SK-N-MC (cell line): Measurements from ENCODE around the gene PALB2.

Experiments
- DNase-seq: peaks from one replicate; pipeline ENCODE4 v3.0.0-alpha.2; 2011; ENCODE audit warnings: low read depth, low spot score
- H3K27ac ChIP-seq: fragments of 200-600 bp; sonication (generic); 2 replicates; pipeline ENCODE4 v1.5.1; 2016; ENCODE audit warnings: mixed run types
- H3K36me3 ChIP-seq: fragments of 200-600 bp; sonication (generic); 2 replicates; pipeline ENCODE4 v1.6.1; 2017; ENCODE audit warnings: antibody characterized with exemption, low read length, mixed read lengths; ENCODE audit not compliant: insufficient read depth
- H3K4me3 ChIP-seq: fragments of 200-600 bp; sonication (generic); 2 replicates; pipeline ENCODE4 v1.5.1; 2016
- H3K9ac ChIP-seq: fragments of 200-600 bp; sonication (generic); 2 replicates; pipeline ENCODE4 v1.8.0; 2017; ENCODE audit warnings: mixed run types, mixed read lengths; ENCODE audit not compliant: insufficient read length
- H3K9me3 ChIP-seq: fragments of 200-600 bp; sonication (generic); 2 replicates; pipeline ENCODE4 v1.6.1; 2017; ENCODE audit warnings: low read depth, mild to moderate bottlenecking, antibody characterized with exemption, low read length, moderate library complexity, mixed read lengths
- EZH2 ChIP-seq: fragments of 200-600 bp; sonication (generic); IDR thresholded peaks from one replicate; pipeline ENCODE4 v1.6.1; 2017; ENCODE audit warnings: antibody characterized with exemption
- FOXP2 ChIP-seq: optimal IDR thresholded peaks from 2 replicates; pipeline ENCODE3; 2011; ENCODE audit warnings: mild to moderate bottlenecking, moderate library complexity; ENCODE audit not compliant: insufficient read depth; ENCODE audit errors: extremely low read length, control extremely low read depth
- POLR2AphosphoS5 ChIP-seq: IDR thresholded peaks from 2 replicates; pipeline ENCODE4 v1.6.1; 2012; ENCODE audit warnings: mild to moderate bottlenecking, low read depth, low read length, borderline replicate concordance

Gene PALB2

DNA sequence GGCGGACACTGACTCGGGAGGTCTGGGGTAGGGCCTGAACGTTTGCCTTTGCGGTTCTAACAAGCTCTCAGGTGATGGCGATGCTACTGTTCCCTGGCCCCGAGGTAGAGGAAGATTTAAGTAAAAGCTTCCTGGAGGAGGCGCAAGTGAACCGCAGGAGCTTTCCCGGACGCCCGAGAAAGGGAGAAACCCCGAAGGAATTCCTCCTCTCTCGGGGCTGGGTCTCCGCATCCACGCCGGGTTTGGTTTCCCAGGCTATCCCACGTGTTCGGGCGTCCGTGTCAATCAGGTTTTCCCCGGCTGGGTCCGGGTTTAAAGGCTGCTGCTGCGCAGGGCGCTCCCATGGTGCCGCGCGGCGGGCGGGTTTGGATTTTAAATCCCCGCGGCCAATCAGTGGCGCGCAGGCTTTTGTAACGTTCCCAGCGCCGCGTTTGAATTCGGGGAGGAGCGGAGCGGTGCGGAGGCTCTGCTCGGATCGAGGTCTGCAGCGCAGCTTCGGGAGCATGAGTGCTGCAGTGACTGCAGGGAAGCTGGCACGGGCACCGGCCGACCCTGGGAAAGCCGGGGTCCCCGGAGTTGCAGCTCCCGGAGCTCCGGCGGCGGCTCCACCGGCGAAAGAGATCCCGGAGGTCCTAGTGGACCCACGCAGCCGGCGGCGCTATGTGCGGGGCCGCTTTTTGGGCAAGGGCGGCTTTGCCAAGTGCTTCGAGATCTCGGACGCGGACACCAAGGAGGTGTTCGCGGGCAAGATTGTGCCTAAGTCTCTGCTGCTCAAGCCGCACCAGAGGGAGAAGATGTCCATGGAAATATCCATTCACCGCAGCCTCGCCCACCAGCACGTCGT lies 37.5 kb upstream of the PALB2 start, which contains the start of gene PLK1:
PLK1 (plus strand) TSS at position 460 of the 844 bp plus-strand sequence; CDS start at position 504, 44 bp downstream.
- H3K27ac ChIP-seq: peak within 1 kb of the TSS; percentile 63
- peak within 1 kb of the TSS; percentile 89 for H3K9ac ChIP-seq
- no peaks in the 10 kb centered on the region for H3K9me3 ChIP-seq
- TF ChIP-seq FOXP2 (no peak), POLR2AphosphoS5 (peak; percentile 79)
- peaks cover 38% of the 10 kb centered on the region for H3K36me3 ChIP-seq
- peak within 1 kb of the TSS; percentile 86 for H3K4me3 ChIP-seq
- peak; percentile 42 for DNase-seq

DNA sequence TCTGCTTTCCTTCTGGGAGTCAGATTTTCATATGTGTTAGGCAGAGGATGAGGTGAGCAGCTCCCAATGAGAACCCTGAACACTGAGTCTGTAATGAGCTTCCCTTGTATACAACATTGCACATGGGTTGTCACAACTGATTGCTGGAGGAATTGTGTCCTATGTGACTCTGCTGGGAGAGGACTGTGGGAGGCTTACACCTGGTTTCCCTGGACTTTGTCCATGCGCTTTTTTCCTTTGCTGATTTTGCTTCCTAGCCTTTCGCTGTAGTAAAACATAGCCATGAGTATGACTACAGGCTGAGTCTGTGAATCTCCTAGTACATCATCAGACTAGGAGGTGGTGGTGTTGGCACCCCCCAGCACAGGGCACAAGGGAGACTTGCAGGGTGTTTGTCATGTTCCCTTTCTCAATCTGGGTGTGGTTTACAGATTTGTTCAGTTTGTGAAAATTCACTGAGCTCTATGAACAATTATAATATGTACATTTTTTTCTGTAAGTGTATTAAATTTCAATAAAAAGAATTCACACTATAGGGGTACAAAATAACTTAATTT lies 35.9 kb upstream of the PALB2 start:
- no peak overlapping the region for H3K9ac ChIP-seq
- H3K27ac ChIP-seq: peak overlapping the region; percentile 56
- no peak for TF ChIP-seq POLR2AphosphoS5
- TF ChIP-seq FOXP2: no peak
- no peak for TF ChIP-seq EZH2

DNA sequence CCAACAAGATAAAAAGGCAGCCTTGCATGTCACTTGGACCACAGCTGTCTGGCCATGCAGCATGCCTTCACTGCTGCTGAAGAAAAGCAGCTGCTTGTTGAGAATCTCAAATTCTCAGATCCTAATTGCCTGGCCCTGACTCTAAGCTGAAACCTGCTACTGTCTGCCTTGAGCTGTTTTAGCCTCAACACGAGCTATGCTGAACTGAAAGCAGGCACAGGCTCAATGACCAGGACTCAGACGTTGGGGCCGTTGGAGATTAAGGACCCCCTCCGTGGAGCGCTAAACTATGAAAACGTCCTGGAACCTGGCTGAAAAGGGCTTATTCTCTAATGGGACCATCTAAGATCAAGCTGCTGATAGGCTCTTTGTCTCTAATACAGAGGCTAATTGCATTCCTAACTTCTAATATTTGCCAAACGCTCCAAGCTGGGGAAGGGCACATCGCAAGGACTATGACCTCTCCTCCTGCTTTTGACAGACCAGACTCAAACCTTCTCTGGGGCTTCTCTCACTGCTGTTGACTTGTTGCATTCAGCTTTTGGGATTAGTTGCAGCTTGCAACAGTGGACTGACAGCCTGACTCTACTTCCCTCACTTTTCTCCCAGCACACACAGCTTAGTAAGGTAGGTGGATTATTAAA lies 33.0 kb upstream of the PALB2 start:
- H3K4me3 ChIP-seq: no peak overlapping the region
- TF ChIP-seq FOXP2 (no peak), EZH2 (no peak), POLR2AphosphoS5 (no peak)
- DNase-seq: no peak
- peaks cover 23% of the 10 kb centered on the region; the same call in 1 of the 2 replicates for H3K36me3 ChIP-seq
- H3K27ac ChIP-seq: peak overlapping the region; percentile 30
- no peak overlapping the region for H3K9ac ChIP-seq
- no peaks in the 10 kb centered on the region for H3K9me3 ChIP-seq

More for the DNA sequence above, 35.9 kb upstream of the PALB2 start:
- no peak overlapping the region for H3K4me3 ChIP-seq
- peaks cover 29% of the 10 kb centered on the region for H3K36me3 ChIP-seq
- no peak for DNase-seq
- H3K9me3 ChIP-seq: no peaks in the 10 kb centered on the region

GRCh38 chr16:23670137-23670776 lies 29.1 kb upstream of the PALB2 start:
- H3K36me3 ChIP-seq: peaks cover 61% of the 10 kb centered on the region
- DNase-seq: no peak
- no peak overlapping the region for H3K4me3 ChIP-seq
- TF ChIP-seq FOXP2 (no peak), POLR2AphosphoS5 (no peak), EZH2 (no peak)
- no peak overlapping the region for H3K27ac ChIP-seq
- H3K9me3 ChIP-seq: no peaks in the 10 kb centered on the region
- no peak overlapping the region for H3K9ac ChIP-seq

GRCh38 chr16:23668873-23669272 lies 27.8 kb upstream of the PALB2 start:
- Histone ChIP-seq H3K9ac (no peak overlapping the region), H3K9me3 (no peaks in the 10 kb centered on the region), H3K36me3 (peaks cover 75% of the 10 kb centered on the region), H3K4me3 (no peak overlapping the region), H3K27ac (no peak overlapping the region)
- no peak for TF ChIP-seq EZH2
- no peak for TF ChIP-seq FOXP2
- TF ChIP-seq POLR2AphosphoS5: no peak
- DNase-seq: no peak

- Histone ChIP-seq H3K27ac (no peak overlapping the region), H3K36me3 (peaks cover 79% of the 10 kb centered on the region)
Observed at GRCh38 chr16:23668225-23668624, 27.1 kb upstream of the PALB2 start.

GRCh38 chr16:23667355-23667659 lies 26.2 kb upstream of the PALB2 start:
- no peak overlapping the region for H3K4me3 ChIP-seq
- H3K9me3 ChIP-seq: no peaks in the 10 kb centered on the region
- peaks cover 84% of the 10 kb centered on the region for H3K36me3 ChIP-seq
- no peak overlapping the region for H3K27ac ChIP-seq
- TF ChIP-seq EZH2 (no peak), FOXP2 (no peak), POLR2AphosphoS5 (no peak)
- DNase-seq: no peak
- H3K9ac ChIP-seq: no peak overlapping the region

More at GRCh38 chr16:23668225-23668624, 27.1 kb upstream of the PALB2 start:
- TF ChIP-seq POLR2AphosphoS5 (no peak), EZH2 (no peak), FOXP2 (no peak)
- no peaks in the 10 kb centered on the region for H3K9me3 ChIP-seq
- no peak for DNase-seq
- no peak overlapping the region for H3K4me3 ChIP-seq
- H3K9ac ChIP-seq: no peak overlapping the region
